NCI-H128 (cell line): ENCODE measurements around the gene CCR1.
"Not testable (repeated sequence)": the region's sequence is repeated elsewhere in the genome, so short reads cannot be mapped to it uniquely, and the experiment has no call there.

Source experiments
- DNase-seq: peaks from one replicate; lab custom pipeline; 2025; ENCODE audit not compliant: unreplicated experiment; lab: John Stamatoyannopoulos, UW

The CCR1 gene

GRCh38 chr3:46184469-46184868 lies 23.6 kb downstream of the CCR1 start:
- no peak for DNase-seq

GRCh38 chr3:46183330-46183729 lies 24.8 kb downstream of the CCR1 start:
- DNase-seq = no peak

GRCh38 chr3:46168583-46169345 lies 39.3 kb downstream of the CCR1 start:
- no peak for DNase-seq

- no peak for DNase-seq
Observed at GRCh38 chr3:46163556-46164041, 44.5 kb downstream of the CCR1 start.

GRCh38 chr3:46162975-46163555 lies 45.0 kb downstream of the CCR1 start:
- no peak for DNase-seq

GRCh38 chr3:46157685-46158084 lies 50.4 kb downstream of the CCR1 start:
- not testable (repeated sequence) for DNase-seq

GRCh38 chr3:46154311-46154710 lies 53.8 kb downstream of the CCR1 start:
- DNase-seq = no peak
